ENCODE results near the gene AKT3. TPM values are rescaled to one million over a fixed set of nuclear protein-coding genes. Genes with fewer than 3 reads are reported as not detected.

AKT3 gene
- polyA plus RNA-seq, 1 experiment, result 34.9 TPM

DNA sequence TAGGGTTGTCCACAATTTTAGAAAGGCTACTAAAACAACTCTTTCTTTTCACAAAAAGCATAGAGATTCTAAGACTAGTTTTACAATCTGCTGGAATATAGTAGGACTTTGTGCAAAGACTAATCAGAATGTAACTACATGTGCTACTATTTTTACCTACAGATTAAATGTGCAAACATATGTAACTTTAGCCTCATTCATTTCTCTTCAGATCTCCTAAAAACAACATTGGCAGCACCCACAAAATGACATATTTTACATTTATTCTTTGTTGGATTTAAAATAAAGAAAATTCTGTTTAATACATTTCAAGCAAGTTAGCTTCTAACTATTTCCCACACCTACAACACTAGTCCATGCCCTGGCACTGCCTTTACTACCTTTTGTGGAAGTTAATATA, 292.2 kb downstream of the AKT3 start:
- DNase-seq (ENCODE audit: low read depth, low spot score), result no peak
- no peaks in the 10 kb centered on the region for H3K27me3 ChIP-seq (ENCODE audit: control insufficient read depth, insufficient read depth, low read length)
- POLR2A ChIA-PET, result no interaction called here
- H3K9me3 ChIP-seq (ENCODE audit: control insufficient read depth, insufficient read depth, low read length), result no peaks in the 10 kb centered on the region
- TF ChIP-seq, protein P1, sequence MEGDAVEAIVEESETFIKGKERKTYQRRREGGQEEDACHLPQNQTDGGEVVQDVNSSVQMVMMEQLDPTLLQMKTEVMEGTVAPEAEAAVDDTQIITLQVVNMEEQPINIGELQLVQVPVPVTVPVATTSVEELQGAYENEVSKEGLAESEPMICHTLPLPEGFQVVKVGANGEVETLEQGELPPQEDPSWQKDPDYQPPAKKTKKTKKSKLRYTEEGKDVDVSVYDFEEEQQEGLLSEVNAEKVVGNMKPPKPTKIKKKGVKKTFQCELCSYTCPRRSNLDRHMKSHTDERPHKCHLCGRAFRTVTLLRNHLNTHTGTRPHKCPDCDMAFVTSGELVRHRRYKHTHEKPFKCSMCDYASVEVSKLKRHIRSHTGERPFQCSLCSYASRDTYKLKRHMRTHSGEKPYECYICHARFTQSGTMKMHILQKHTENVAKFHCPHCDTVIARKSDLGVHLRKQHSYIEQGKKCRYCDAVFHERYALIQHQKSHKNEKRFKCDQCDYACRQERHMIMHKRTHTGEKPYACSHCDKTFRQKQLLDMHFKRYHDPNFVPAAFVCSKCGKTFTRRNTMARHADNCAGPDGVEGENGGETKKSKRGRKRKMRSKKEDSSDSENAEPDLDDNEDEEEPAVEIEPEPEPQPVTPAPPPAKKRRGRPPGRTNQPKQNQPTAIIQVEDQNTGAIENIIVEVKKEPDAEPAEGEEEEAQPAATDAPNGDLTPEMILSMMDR (IDR thresholded peaks at IDR 0.05; ENCODE audit: low read depth, low read length), result no peak
- H3K4me3 ChIP-seq (ENCODE audit: low read depth, low read length), result no peak overlapping the region
- no peak overlapping the region for H3K27ac ChIP-seq (ENCODE audit: low read depth, low read length)
- CTCF ChIA-PET, result interaction anchor here (1.3 kb wide), 1 partner anchor 191 kb away, joined by 3 read pairs; no protein-coding TSS in a partner anchor

GRCh38 chr1:243554686-243555085, 295.4 kb downstream of the AKT3 start:
- H3K9me3 ChIP-seq (ENCODE audit: control insufficient read depth, insufficient read depth, low read length), result no peaks in the 10 kb centered on the region
- POLR2A ChIA-PET, result no interaction called here
- CTCF ChIA-PET, result no interaction called here
- H3K27ac ChIP-seq (ENCODE audit: low read depth, low read length), result no peak overlapping the region
- no peak overlapping the region for H3K4me3 ChIP-seq (ENCODE audit: low read depth, low read length)
- H3K27me3 ChIP-seq (ENCODE audit: control insufficient read depth, insufficient read depth, low read length), result no peaks in the 10 kb centered on the region
- DNase-seq (ENCODE audit: low read depth, low spot score), result no peak
- TF ChIP-seq, protein P1 (IDR thresholded peaks at IDR 0.05; ENCODE audit: low read depth, low read length), result no peak

GRCh38 chr1:243553090-243553489, 297.0 kb downstream of the AKT3 start:
- POLR2A ChIA-PET, result no interaction called here
- no peak overlapping the region for H3K27ac ChIP-seq (ENCODE audit: low read depth, low read length)
- H3K27me3 ChIP-seq (ENCODE audit: control insufficient read depth, insufficient read depth, low read length), result no peaks in the 10 kb centered on the region

DNA sequence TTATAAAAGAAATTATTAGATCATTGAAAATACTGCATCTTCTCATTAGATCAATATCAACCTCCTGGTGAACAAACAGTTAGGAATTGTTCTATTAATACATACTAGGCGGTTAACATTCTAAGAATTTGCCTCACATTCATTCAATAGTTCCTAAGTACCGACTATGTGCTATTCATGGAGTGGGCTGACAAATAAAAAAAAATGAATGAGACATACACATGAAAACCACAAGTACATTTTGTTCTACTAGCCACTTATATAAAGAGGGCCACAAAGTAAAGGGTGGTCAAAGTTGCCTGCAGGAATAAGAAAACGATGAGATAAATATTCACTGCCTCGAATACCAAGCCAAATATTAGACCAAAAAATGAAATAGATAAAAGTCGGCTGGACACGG, 299.8 kb downstream of the AKT3 start:
- ChIA-PET CTCF (no interaction called here), POLR2A (no interaction called here)
- no peaks in the 10 kb centered on the region for H3K9me3 ChIP-seq (ENCODE audit: control insufficient read depth, insufficient read depth, low read length)
- no peak overlapping the region for H3K4me3 ChIP-seq (ENCODE audit: low read depth, low read length)
- no peak overlapping the region for H3K27ac ChIP-seq (ENCODE audit: low read depth, low read length)
- TF ChIP-seq, protein P1 (IDR thresholded peaks at IDR 0.05; ENCODE audit: low read depth, low read length), result no peak
- H3K27me3 ChIP-seq (ENCODE audit: control insufficient read depth, insufficient read depth, low read length), result no peaks in the 10 kb centered on the region
- DNase-seq (ENCODE audit: low read depth, low spot score), result no peak

More at GRCh38 chr1:243553090-243553489, 297.0 kb downstream of the AKT3 start:
- DNase-seq (ENCODE audit: low read depth, low spot score), result no peak
- H3K9me3 ChIP-seq (ENCODE audit: control insufficient read depth, insufficient read depth, low read length), result no peaks in the 10 kb centered on the region
- CTCF ChIA-PET, result no interaction called here
- TF ChIP-seq, protein P1 (IDR thresholded peaks at IDR 0.05; ENCODE audit: low read depth, low read length), result no peak
- no peak overlapping the region for H3K4me3 ChIP-seq (ENCODE audit: low read depth, low read length)

DNA sequence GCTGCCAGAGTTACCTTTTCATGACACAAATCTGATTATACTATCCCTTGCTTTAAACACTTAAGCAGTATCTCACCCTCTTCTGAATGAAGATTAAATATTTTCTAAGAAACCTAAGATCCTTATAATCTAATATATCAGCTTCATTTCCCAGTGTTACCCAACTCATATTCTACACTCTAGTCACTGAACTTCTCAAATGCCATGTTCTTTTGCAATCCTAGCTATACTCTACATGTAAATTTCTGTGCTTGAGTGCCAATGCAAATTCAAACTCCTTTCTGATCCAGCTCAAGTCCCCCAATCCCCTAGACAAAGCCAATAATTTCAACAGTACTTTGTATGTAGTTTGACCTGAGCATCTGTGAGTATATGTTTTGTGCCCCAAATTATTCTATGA, 300.3 kb downstream of the AKT3 start:
- ChIA-PET POLR2A (no interaction called here), CTCF (no interaction called here)
- DNase-seq (ENCODE audit: low read depth, low spot score), result no peak
- H3K4me3 ChIP-seq (ENCODE audit: low read depth, low read length), result no peak overlapping the region
- no peaks in the 10 kb centered on the region for H3K9me3 ChIP-seq (ENCODE audit: control insufficient read depth, insufficient read depth, low read length)
- no peak overlapping the region for H3K27ac ChIP-seq (ENCODE audit: low read depth, low read length)
- TF ChIP-seq, protein P1 (IDR thresholded peaks at IDR 0.05; ENCODE audit: low read depth, low read length), result no peak
- H3K27me3 ChIP-seq (ENCODE audit: control insufficient read depth, insufficient read depth, low read length), result no peaks in the 10 kb centered on the region
